MM.1S (cell line): Measurements from ENCODE around the gene LBR.

Experiments
- CTCF ChIP-seq: fragments of 300-600 bp; sonication (generic); IDR thresholded peaks from 2 replicates; pipeline ENCODE4 v1.5.1; 2016; ENCODE audit warnings: antibody characterized with exemption, low read length, mixed read lengths
- EZH2phosphoT487 ChIP-seq: fragments of 300-600 bp; sonication (generic); IDR thresholded peaks from 2 replicates; pipeline ENCODE4 v1.6.1; 2018; ENCODE audit warnings: antibody characterized with exemption, low read length

GRCh38 chr1:225476100-225476511 is 48.3 kb upstream of the LBR start:
- no peak for TF ChIP-seq CTCF
- no peak for TF ChIP-seq EZH2phosphoT487
